Suprapubic skin (tissue), 4 donors: ENCODE measurements around the gene PDCD2. TPM values are rescaled to one million over a fixed set of nuclear protein-coding genes. Genes with fewer than 3 reads are reported as not detected.
A peak's percentile ranks its signal among the peaks of the same experiment; 100 is the strongest.
"Not testable (repeated sequence)": the region's sequence is repeated elsewhere in the genome, so short reads cannot be mapped to it uniquely, and the experiment has no call there.

ENCODE experiments used
- DNase-seq, 2 donors: peaks; one replicate each; pipeline ENCODE4 v3.0.0-alpha.2; 2019; ENCODE audit warnings: low spot score in 2 of 2
- H3K27ac ChIP-seq: fragments of 200-600 bp; sonication (generic); one replicate; pipeline ENCODE4 v1.5.1; 2019
- H3K27me3 ChIP-seq: fragments of 200-600 bp; sonication (generic); one replicate; pipeline ENCODE4 v1.5.1; 2019
- H3K36me3 ChIP-seq: fragments of 200-600 bp; sonication (generic); one replicate; pipeline ENCODE4 v1.5.1; 2019
- H3K4me1 ChIP-seq: fragments of 200-600 bp; sonication (generic); one replicate; pipeline ENCODE4 v1.5.1; 2019
- H3K4me3 ChIP-seq: fragments of 200-600 bp; sonication (generic); one replicate; pipeline ENCODE4 v1.5.1; 2019; ENCODE audit warnings: mild to moderate bottlenecking
- H3K9me3 ChIP-seq: fragments of 200-600 bp; sonication (generic); one replicate; pipeline ENCODE4 v1.5.1; 2019
- CTCF ChIP-seq, 2 donors: fragments of 200-600 bp in 1 of 2; fragments of 450-650 bp in 1 of 2; sonication (generic) in 1 of 2; IDR thresholded peaks; one replicate each; pipeline ENCODE4 v1.5.1; 2016 to 2019; ENCODE audit warnings: antibody characterized with exemption in 2 of 2, mild to moderate bottlenecking in 1 of 2, moderate library complexity in 1 of 2
- EP300 ChIP-seq: sonication (generic); formaldehyde crosslinking; IDR thresholded peaks from one replicate; pipeline ENCODE4 v1.6.1; 2017; ENCODE audit warnings: antibody characterized with exemption
- POLR2A ChIP-seq, 2 donors: fragments of 450-650 bp; IDR thresholded peaks; one replicate each; pipeline ENCODE4 v1.6.1; 2017; ENCODE audit warnings: antibody characterized with exemption in 2 of 2, mild to moderate bottlenecking in 2 of 2, moderate library complexity in 2 of 2
- POLR2AphosphoS5 ChIP-seq, 3 donors: sonication (generic); formaldehyde crosslinking; IDR thresholded peaks; one replicate each; pipeline ENCODE4 v1.6.1; 2017; ENCODE audit warnings: antibody characterized with exemption in 3 of 3
- WGBS: methylation state at CpG from one replicate; pipeline ENCODE4 v1.1.5; 2018; 5-methylcytosine and 5-hydroxymethylcytosine counted together
- total RNA-seq, 4 donors: library from RNA; depleted of rRNA; stranded (reverse); fragments of >200 nt; gene quantifications; one replicate each; pipeline ENCODE4 v1.1.0, GENCODE V29; 2016

Gene PDCD2
- total RNA-seq, 4 donors from 2014 or later: 50.0 to 80.3 (median 73.7) TPM

- H3K27ac ChIP-seq: no peak overlapping the region
- 79% methylated on average over 7 of the region's 7 CpGs for WGBS
- no peaks in the 10 kb centered on the region for H3K9me3 ChIP-seq
- TF ChIP-seq EP300: no peak
- no peak for TF ChIP-seq POLR2A (IDR thresholded peaks at IDR 0.05)
- TF ChIP-seq CTCF (IDR thresholded peaks at IDR 0.05): no peak
- TF ChIP-seq POLR2AphosphoS5 (IDR thresholded peaks at IDR 0.05): no peak
- peaks cover 66% of the 10 kb centered on the region for H3K36me3 ChIP-seq
- H3K4me3 ChIP-seq: no peak overlapping the region
- no peaks in the 10 kb centered on the region for H3K27me3 ChIP-seq
- no peaks in the 10 kb centered on the region for H3K4me1 ChIP-seq
- DNase-seq: no peak
Observed at GRCh38 chr6:170532867-170533488, 51.5 kb downstream of the PDCD2 start.

- WGBS: 55% methylated on average over 5 of the region's 5 CpGs
- peaks cover 36% of the 10 kb centered on the region for H3K36me3 ChIP-seq
- no peak overlapping the region for H3K4me3 ChIP-seq
- H3K27ac ChIP-seq: no peak overlapping the region
- TF ChIP-seq POLR2AphosphoS5 (IDR thresholded peaks at IDR 0.05) (no peak), CTCF (IDR thresholded peaks at IDR 0.05) (peak; percentile 67 to 85)
- no peaks in the 10 kb centered on the region for H3K9me3 ChIP-seq
- no peaks in the 10 kb centered on the region for H3K27me3 ChIP-seq
- no peaks in the 10 kb centered on the region for H3K4me1 ChIP-seq
- peak; percentile 74 to 84 for DNase-seq
Observed at GRCh38 chr6:170529839-170530469, 54.5 kb downstream of the PDCD2 start.

GRCh38 chr6:170527995-170528394 is 56.4 kb downstream of the PDCD2 start:
- not testable (repeated sequence) for DNase-seq

GRCh38 chr6:170525795-170526194 is 58.6 kb downstream of the PDCD2 start:
- Histone ChIP-seq H3K27me3 (no peaks in the 10 kb centered on the region), H3K27ac (no peak overlapping the region), H3K36me3 (no peaks in the 10 kb centered on the region), H3K4me1 (no peaks in the 10 kb centered on the region), H3K4me3 (no peak overlapping the region), H3K9me3 (no peaks in the 10 kb centered on the region)
- WGBS: 61% methylated on average over 7 of the region's 7 CpGs
- TF ChIP-seq EP300 (no peak), POLR2AphosphoS5 (IDR thresholded peaks at IDR 0.05) (no peak), POLR2A (IDR thresholded peaks at IDR 0.05) (no peak), CTCF (IDR thresholded peaks at IDR 0.05) (no peak)
- no peak for DNase-seq

More at GRCh38 chr6:170527995-170528394, 56.4 kb downstream of the PDCD2 start:
- not testable (repeated sequence) for H3K9me3 ChIP-seq, H3K27ac ChIP-seq, H3K4me1 ChIP-seq, H3K4me3 ChIP-seq, H3K27me3 ChIP-seq
- peaks cover 18% of the 10 kb centered on the region for H3K36me3 ChIP-seq
- 91% methylated on average over 5 of the region's 5 CpGs for WGBS

Other genes with a start within 250 kb of the PDCD2 start
- gene PSMB1, start 31.3 kb downstream of the PDCD2 start, total RNA-seq: 100 to 1,000 TPM; 127 to 201 (median 193) TPM
- 10 to 100 TPM; 13.3 to 33.7 (median 20.5) TPM for gene TBP, start 30.3 kb downstream of the PDCD2 start, total RNA-seq